Stimulated activated CD8-positive, alpha-beta memory T cell treated with anti-CD3 and anti-CD28 coated beads, Interleukin-2, amount 100 ng/mL, for 1 hour (primary cell): ENCODE measurements around the gene AHCY.

ENCODE experiments used
- DNase-seq, 2 donors: peaks; one replicate each; pipeline ENCODE4 v3.0.0-alpha.2; 2020; ENCODE audit warnings: low read depth in 2 of 2

Gene AHCY

GRCh38 chr20:34324541-34324940 lies 21.4 kb upstream of the AHCY start:
- DNase-seq, result no peak

GRCh38 chr20:34322267-34323105 lies 19.3 kb upstream of the AHCY start:
- no peak for DNase-seq

GRCh38 chr20:34320861-34321260 lies 17.7 kb upstream of the AHCY start:
- no peak for DNase-seq

- DNase-seq, result no peak
Observed at GRCh38 chr20:34318609-34319443, 15.7 kb upstream of the AHCY start.

GRCh38 chr20:34316196-34316814 lies 13.2 kb upstream of the AHCY start:
- no peak for DNase-seq

- no peak for DNase-seq
Observed at GRCh38 chr20:34315236-34315635, 12.1 kb upstream of the AHCY start.

- DNase-seq, result peak; percentile 72 to 73
Observed at GRCh38 chr20:34312544-34313217, 9.5 kb upstream of the AHCY start.

GRCh38 chr20:34312024-34312460 lies 8.9 kb upstream of the AHCY start:
- DNase-seq, result no peak

GRCh38 chr20:34311118-34312023 lies 8.2 kb upstream of the AHCY start:
- no peak for DNase-seq

- no peak for DNase-seq
Observed at GRCh38 chr20:34310481-34311117, 7.4 kb upstream of the AHCY start.

GRCh38 chr20:34309691-34310090 lies 6.5 kb upstream of the AHCY start:
- no peak for DNase-seq

GRCh38 chr20:34305333-34306230 lies 2.4 kb upstream of the AHCY start:
- DNase-seq, result no peak

- no peak for DNase-seq
Observed at GRCh38 chr20:34302312-34302722, 838 bp downstream of the AHCY start.

- no peak for DNase-seq
Observed at GRCh38 chr20:34301587-34302311, 1.4 kb downstream of the AHCY start.

- no peak for DNase-seq
Observed at GRCh38 chr20:34300809-34301586, 2.2 kb downstream of the AHCY start.

- no peak for DNase-seq
Observed at GRCh38 chr20:34300256-34300806, 2.8 kb downstream of the AHCY start.

GRCh38 chr20:34299556-34300255 lies 3.4 kb downstream of the AHCY start:
- no peak for DNase-seq
